Raji (cell line): ENCODE data around the gene PIEZO1.

ENCODE experiments used
- POLR2A ChIP-seq: IDR thresholded peaks from 2 replicates; pipeline ENCODE4 v1.6.1; 2011; ENCODE audit warnings: low read depth, low read length, control low read depth; ENCODE audit not compliant: insufficient read depth

Gene PIEZO1

GRCh38 chr16:88785106-88785924 is at the start of gene PIEZO1:
TSS of gene PIEZO1 (minus strand) at chr16:88785220. CDS start at chr16:88784964, 256 bp downstream.
- TF ChIP-seq POLR2A: peak; percentile 87

GRCh38 chr16:88834670-88835069 is 49.6 kb upstream of the PIEZO1 start:
- no peak for TF ChIP-seq POLR2A

- TF ChIP-seq POLR2A: no peak
These were observed 48.1 kb upstream of the PIEZO1 start for GRCh38 chr16:88833086-88833485.

- no peak for TF ChIP-seq POLR2A
These were observed 46.8 kb upstream of the PIEZO1 start for GRCh38 chr16:88831838-88832237.

- TF ChIP-seq POLR2A: no peak
These were observed 45.8 kb upstream of the PIEZO1 start for GRCh38 chr16:88830783-88831182.

GRCh38 chr16:88830258-88830657 is 45.2 kb upstream of the PIEZO1 start:
- TF ChIP-seq POLR2A: no peak

- no peak for TF ChIP-seq POLR2A
These were observed 43.7 kb upstream of the PIEZO1 start for GRCh38 chr16:88828711-88829110.

GRCh38 chr16:88827727-88828126 is 42.7 kb upstream of the PIEZO1 start:
- no peak for TF ChIP-seq POLR2A

- no peak for TF ChIP-seq POLR2A
These were observed 41.2 kb upstream of the PIEZO1 start for GRCh38 chr16:88826070-88826840.

- no peak for TF ChIP-seq POLR2A
These were observed 40.1 kb upstream of the PIEZO1 start for GRCh38 chr16:88825146-88825545.

- no peak for TF ChIP-seq POLR2A
These were observed 39.4 kb upstream of the PIEZO1 start for GRCh38 chr16:88824256-88825077.

GRCh38 chr16:88822281-88823040 is 37.4 kb upstream of the PIEZO1 start:
- TF ChIP-seq POLR2A: no peak

- TF ChIP-seq POLR2A: no peak
These were observed 36.3 kb upstream of the PIEZO1 start for GRCh38 chr16:88821168-88821850.

GRCh38 chr16:88820385-88821025 is 35.5 kb upstream of the PIEZO1 start:
- no peak for TF ChIP-seq POLR2A

GRCh38 chr16:88819126-88819525 is 34.1 kb upstream of the PIEZO1 start:
- no peak for TF ChIP-seq POLR2A
